Omental fat pad (tissue), 4 donors: ENCODE data around the gene PXDN. TPM values are rescaled to one million over a fixed set of nuclear protein-coding genes. Genes with fewer than 3 reads are reported as not detected.

Experiments
- ATAC-seq: fragments of 150-250 bp; one replicate; pipeline ENCODE4 v1.9.1; 2016; ENCODE audit warnings: mild to moderate bottlenecking, moderate library complexity; ENCODE audit not compliant: low FRiP score
- DNase-seq: peaks from one replicate; pipeline ENCODE4 v3.0.0-alpha.2; 2019; ENCODE audit warnings: low spot score
- CTCF ChIP-seq, 3 donors: fragments of 450-650 bp; IDR thresholded peaks; one replicate each; pipeline ENCODE4 v1.5.1; 2016 to 2017; ENCODE audit warnings: antibody characterized with exemption in 3 of 3, mild to moderate bottlenecking in 3 of 3, moderate library complexity in 2 of 3
- total RNA-seq, 4 donors: library from RNA; depleted of rRNA; stranded (reverse); fragments of >200 nt; gene quantifications; one replicate each; pipeline ENCODE4 v1.1.0, GENCODE V29; 2016

PXDN gene
- total RNA-seq, 4 donors from 2014 or later = 81.2 to 228 (median 112) TPM

GRCh38 chr2:1638281-1638860 lies 105.9 kb downstream of the PXDN start:
- no peak for DNase-seq
- TF ChIP-seq CTCF (IDR thresholded peaks at IDR 0.05) = no peak
- no peak for ATAC-seq

GRCh38 chr2:1636791-1637415 lies 107.4 kb downstream of the PXDN start:
- TF ChIP-seq CTCF (IDR thresholded peaks at IDR 0.05) = no peak
- peak; percentile 30 for ATAC-seq

GRCh38 chr2:1635823-1636222 lies 108.5 kb downstream of the PXDN start:
- ATAC-seq (no peak), DNase-seq (no peak)
- no peak for TF ChIP-seq CTCF (IDR thresholded peaks at IDR 0.05)

More at GRCh38 chr2:1636791-1637415, 107.4 kb downstream of the PXDN start:
- no peak for DNase-seq

GRCh38 chr2:1634681-1635341 lies 109.5 kb downstream of the PXDN start:
- no peak for TF ChIP-seq CTCF (IDR thresholded peaks at IDR 0.05)
- no peak for ATAC-seq
- no peak for DNase-seq

GRCh38 chr2:1633936-1634587 lies 110.3 kb downstream of the PXDN start:
- peak; percentile 6 for ATAC-seq
- DNase-seq = no peak
- no peak for TF ChIP-seq CTCF (IDR thresholded peaks at IDR 0.05)

- ATAC-seq = no peak
- no peak for TF ChIP-seq CTCF (IDR thresholded peaks at IDR 0.05)
- DNase-seq = no peak
These were observed 111.1 kb downstream of the PXDN start for GRCh38 chr2:1633092-1633671.
